HG02852 (cell line): Measurements from ENCODE around the gene RAMP1.

Experiments
- ATAC-seq: cut with Tn5 transposase; IDR thresholded peaks from one replicate; pipeline ENCODE4 v1.9.1; 2021; ENCODE audit warnings: mild to moderate bottlenecking, moderate library complexity; ENCODE audit not compliant: unreplicated experiment

Gene RAMP1

GRCh38 chr2:237892984-237893595, 33.7 kb downstream of the RAMP1 start:
- no peak for ATAC-seq

GRCh38 chr2:237894396-237894979, 35.1 kb downstream of the RAMP1 start:
- ATAC-seq = no peak

DNA sequence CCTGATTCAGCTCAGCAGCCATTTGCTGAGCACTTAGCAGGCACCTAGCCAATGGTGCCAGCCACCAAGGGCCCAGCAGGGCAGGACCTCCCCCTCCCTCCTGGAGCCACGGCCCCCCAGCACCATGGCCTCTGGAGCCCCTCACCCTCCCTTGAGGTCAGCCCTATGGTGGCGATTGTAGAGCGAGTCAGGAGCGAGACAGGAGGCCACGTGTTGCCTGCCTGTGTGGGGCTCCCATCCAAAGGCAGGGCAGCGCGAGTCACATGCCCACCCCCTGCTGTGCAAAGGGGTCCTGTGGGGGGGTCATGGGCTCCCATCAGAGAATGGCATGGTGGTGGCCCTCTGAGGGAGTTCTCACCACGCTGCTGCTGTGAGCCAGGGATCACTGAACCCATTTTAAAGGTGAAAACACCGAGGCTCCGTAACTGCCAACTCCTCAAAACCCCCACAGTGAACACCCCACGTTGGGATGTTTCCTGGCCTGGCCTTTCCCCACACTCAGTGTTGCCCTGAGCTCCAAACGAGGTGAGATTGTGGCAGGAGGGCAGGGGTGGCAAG, 35.6 kb downstream of the RAMP1 start:
- no peak for ATAC-seq

DNA sequence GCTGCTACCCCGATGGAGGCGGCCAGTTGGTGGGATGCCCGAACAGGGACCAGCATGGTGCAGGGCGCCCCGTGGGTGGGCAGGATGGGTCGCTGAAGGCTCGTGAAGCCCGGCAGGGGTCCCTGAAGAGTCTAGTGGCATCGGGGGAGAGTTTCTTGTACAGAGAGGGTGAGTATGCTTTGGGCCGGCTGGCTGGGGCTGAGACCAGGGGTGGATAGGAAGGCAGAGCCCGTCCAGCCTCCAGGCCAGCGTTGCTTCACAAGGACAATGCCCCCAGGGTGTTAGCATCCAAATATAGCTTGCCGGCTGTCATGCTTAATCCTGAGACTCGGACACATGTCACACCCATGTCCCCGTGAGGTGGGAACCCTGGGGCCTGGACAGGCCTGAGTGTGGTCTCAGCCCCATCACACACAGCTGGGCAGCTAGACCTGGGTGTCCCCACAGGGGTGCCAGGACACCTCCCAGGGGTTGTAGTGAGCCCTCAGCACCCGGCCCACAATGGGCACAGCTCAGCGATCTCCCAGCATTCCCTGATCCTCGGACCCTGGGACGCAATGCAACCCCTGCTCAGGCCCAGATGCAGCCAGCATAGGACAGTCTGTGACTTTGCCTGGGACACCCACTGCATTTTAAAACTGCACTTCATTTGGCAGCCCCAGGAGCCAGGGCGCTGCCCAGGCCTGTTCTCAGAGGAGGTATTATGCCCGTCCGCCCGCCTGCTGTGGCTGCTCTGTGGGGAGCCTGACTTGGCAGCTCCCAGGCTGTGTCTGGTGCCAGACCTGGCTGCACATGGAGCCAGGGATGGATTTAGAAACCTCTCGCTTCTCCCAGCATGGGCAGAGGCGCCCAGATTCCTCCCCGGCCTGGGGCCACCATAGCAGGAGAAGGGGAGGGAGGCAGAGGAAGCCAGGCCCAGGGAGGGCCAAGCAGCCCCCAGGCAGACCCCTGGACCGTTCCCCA, 36.4 kb downstream of the RAMP1 start:
- no peak for ATAC-seq

- no peak for ATAC-seq
These were observed 37.1 kb downstream of the RAMP1 start for GRCh38 chr2:237896507-237896892.

- no peak for ATAC-seq
These were observed 37.5 kb downstream of the RAMP1 start for GRCh38 chr2:237896956-237897355.

DNA sequence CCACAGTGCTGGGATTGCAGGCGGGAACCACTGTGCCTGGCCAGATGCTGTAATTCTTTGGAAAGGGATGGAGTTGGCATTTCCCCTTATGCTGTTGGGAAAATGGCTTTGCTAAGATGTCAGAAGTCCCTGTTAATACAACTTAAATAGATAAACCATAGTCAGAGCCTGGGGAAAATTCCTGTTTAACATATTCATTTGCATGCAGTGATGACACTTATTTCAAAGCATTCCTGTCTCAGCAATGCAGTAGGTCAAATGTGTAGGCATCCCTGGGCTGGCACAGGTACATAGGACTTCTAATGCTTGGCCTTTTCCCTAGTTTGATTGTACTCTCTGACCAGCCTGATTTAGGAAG, 38.6 kb downstream of the RAMP1 start:
- ATAC-seq = no peak

DNA sequence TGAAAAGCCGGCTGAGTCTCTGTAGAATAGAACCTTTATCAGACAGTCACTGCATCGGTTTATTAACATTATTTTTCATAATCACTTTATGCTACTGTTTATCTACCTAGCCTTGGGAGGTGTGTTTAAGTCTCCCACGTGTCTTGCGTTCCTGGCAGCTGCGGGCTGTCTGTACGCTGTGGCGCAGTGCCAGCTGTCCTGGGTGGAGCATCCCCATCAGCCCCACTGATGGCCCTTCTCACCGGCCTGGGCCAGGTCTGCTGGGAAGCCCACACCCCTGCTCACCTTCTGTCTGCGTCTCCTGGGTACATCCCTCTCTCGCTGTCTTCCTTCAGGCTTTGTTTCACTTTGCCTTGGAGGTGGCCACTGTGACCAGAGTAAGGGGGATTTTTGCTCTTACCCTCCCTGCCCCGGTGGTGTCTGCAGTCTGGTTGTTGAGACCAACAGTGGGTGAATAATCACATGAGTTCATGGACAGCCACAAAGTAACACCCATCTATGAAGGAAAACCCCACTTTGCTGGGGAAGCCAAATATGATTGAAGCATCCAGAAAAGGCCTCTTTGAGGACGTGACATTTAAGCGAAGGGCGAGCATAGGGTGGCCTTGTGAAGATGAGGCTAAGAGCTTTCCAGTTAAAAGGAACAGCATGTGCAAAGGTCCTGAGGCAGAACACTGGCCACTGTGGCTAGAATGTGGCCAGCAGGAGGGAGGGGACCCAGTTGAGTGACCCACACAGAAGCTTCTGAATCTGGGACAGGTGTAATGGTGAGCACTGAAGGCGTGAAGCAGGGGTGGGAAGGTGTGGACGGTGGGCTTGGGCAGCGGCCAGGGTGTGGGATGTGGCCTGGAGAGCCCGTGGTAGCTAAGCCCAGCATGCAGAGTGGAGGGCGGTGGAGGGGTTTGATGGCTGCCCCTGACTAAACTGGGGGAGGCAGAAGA, 41.7 kb downstream of the RAMP1 start:
- no peak for ATAC-seq

GRCh38 chr2:237901932-237902850, 42.8 kb downstream of the RAMP1 start:
- no peak for ATAC-seq

GRCh38 chr2:237904831-237905599, 45.6 kb downstream of the RAMP1 start:
- ATAC-seq = no peak

GRCh38 chr2:237907144-237907543, 47.7 kb downstream of the RAMP1 start:
- ATAC-seq = no peak

DNA sequence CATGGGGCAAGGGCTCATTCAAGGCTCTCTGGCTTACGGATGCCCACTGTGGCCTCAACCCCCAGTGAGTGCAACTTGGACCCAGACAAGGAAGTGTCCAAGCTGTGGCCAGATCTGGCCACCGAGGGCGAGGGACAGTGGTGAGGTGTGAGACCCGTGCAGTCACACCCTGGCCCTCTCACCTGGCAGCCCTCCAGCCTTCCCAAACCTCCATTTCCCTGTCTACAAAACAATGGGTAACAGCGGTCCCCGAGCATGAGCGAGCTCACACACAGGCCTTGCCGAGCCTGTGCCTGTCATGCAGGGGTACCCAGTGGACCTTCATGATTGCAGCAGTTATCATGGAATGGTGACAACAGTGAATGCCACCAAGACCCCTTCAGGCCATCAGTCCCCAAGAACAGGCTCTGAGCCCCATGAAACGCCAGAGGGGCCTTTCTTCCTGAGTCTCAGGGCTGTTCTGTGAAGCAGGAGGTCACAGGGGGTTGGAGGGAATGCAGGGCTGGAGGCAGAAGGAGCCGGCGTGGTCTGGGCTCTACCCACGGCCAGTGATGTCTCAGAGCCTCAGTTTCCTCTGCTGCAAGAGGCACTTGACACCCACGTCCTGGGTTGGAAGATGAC, 49.8 kb downstream of the RAMP1 start:
- no peak for ATAC-seq

GRCh38 chr2:237909801-237910475, 50.5 kb downstream of the RAMP1 start:
- ATAC-seq = no peak

- no peak for ATAC-seq
These were observed 51.3 kb downstream of the RAMP1 start for GRCh38 chr2:237910576-237911362.

DNA sequence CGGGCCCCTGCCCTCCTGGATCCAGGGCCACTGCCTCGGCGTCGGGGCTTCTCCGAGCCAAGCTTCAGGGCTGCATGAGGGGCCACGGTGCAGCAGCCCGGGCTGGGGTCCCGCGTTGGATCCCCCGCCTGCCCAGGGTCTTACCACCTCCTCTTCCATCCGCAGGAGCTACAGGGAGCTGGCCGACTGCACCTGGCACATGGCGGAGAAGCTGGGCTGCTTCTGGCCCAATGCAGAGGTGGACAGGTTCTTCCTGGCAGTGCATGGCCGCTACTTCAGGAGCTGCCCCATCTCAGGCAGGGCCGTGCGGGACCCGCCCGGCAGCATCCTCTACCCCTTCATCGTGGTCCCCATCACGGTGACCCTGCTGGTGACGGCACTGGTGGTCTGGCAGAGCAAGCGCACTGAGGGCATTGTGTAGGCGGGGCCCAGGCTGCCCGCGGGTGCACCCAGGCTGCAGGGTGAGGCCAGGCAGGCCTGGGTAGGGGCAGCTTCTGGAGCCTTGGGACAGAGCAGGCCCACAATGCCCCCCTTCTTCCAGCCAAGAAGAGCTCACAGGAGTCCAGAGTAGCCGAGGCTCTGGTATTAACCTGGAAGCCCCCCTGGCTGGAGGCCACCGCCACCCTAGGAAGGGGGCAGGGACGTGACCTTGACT, 52.1 kb downstream of the RAMP1 start:
- no peak for ATAC-seq
